Smooth muscle cell (in vitro differentiated cells): ENCODE results near the gene GTF2H1. TPM values are rescaled to one million over a fixed set of nuclear protein-coding genes. Genes with fewer than 3 reads are reported as not detected.
A peak's percentile ranks its signal among the peaks of the same experiment; 100 is the strongest.

ENCODE experiments used
- DNase-seq: peaks from one replicate; lab custom pipeline; 2025; ENCODE audit not compliant: unreplicated experiment; lab: John Stamatoyannopoulos, UW
- H2AFZ ChIP-seq: fragments of 200-600 bp; sonication (generic); 2 replicates; pipeline ENCODE4 v1.6.0; 2016; ENCODE audit warnings: antibody characterized with exemption, low read depth, mild to moderate bottlenecking
- H3F3A ChIP-seq: fragments of 200-600 bp; sonication (generic); 2 replicates; pipeline ENCODE4 v1.6.0; 2017; ENCODE audit warnings: antibody characterized with exemption, low read depth
- H3K27ac ChIP-seq: fragments of 200-600 bp; sonication (generic); 2 replicates; pipeline ENCODE4 v1.5.1; 2016; ENCODE audit warnings: low read depth, mild to moderate bottlenecking
- H3K27me3 ChIP-seq: fragments of 200-600 bp; sonication (generic); 2 replicates; pipeline ENCODE4 v1.6.1; 2016; ENCODE audit warnings: low read depth, mild to moderate bottlenecking
- H3K36me3 ChIP-seq: fragments of 200-600 bp; sonication (generic); 2 replicates; pipeline ENCODE4 v1.5.1; 2016; ENCODE audit warnings: low read depth
- H3K4me1 ChIP-seq: fragments of 200-600 bp; sonication (generic); 2 replicates; pipeline ENCODE4 v1.5.1; 2016; ENCODE audit warnings: low read depth
- H3K4me2 ChIP-seq: fragments of 200-600 bp; sonication (generic); 2 replicates; pipeline ENCODE4 v1.6.0; 2016; ENCODE audit warnings: mild to moderate bottlenecking
- H3K4me3 ChIP-seq: fragments of 200-600 bp; sonication (generic); 2 replicates; pipeline ENCODE4 v1.5.1; 2016; ENCODE audit warnings: mild to moderate bottlenecking
- H3K79me2 ChIP-seq: fragments of 200-600 bp; sonication (generic); 2 replicates; pipeline ENCODE4 v1.6.0; 2016; ENCODE audit warnings: low read depth, mild to moderate bottlenecking
- H3K9ac ChIP-seq: fragments of 200-600 bp; sonication (generic); 2 replicates; pipeline ENCODE4 v1.6.0; 2016; ENCODE audit warnings: low read depth
- H3K9me3 ChIP-seq: fragments of 200-600 bp; sonication (generic); replicated peaks from 2 replicates; pipeline ENCODE4 v1.5.1; 2016; ENCODE audit warnings: low read depth
- H4K20me1 ChIP-seq: fragments of 200-600 bp; sonication (generic); 2 replicates; pipeline ENCODE4 v1.6.0; 2016; ENCODE audit warnings: low read depth
- CTCF ChIP-seq: fragments of 200-600 bp; sonication (generic); IDR thresholded peaks from 2 replicates; pipeline ENCODE4 v1.5.1; 2017; ENCODE audit warnings: borderline replicate concordance, mild to moderate bottlenecking, antibody characterized with exemption; ENCODE audit not compliant: insufficient read depth, poor library complexity, severe bottlenecking
- WGBS: methylation state at CpG from one replicate; pipeline ENCODE4 v1.1.7; 2016; ENCODE audit warnings: low lambda C conversion rate; 5-methylcytosine and 5-hydroxymethylcytosine counted together
- polyA plus RNA-seq: library from polyadenylated mRNA; unstranded; fragments of >200 nt; fragmentation: Nextera tagmentation; extraction: Ambion mirVana; gene quantifications from 2 replicates; pipeline ENCODE4 v1.2.1, GENCODE V29; 2016
- total RNA-seq: library from RNA; depleted of rRNA; stranded (reverse); fragments of >200 nt; gene quantifications from 2 replicates; pipeline ENCODE4 v1.2.3, GENCODE V29; 2014

GTF2H1 gene
- total and polyA plus RNA-seq, 2 experiments from 2014 or later, result 22.0 to 47.2 TPM

- Histone ChIP-seq H3K4me1 (no peaks in the 10 kb centered on the region), H3K27me3 (no peaks in the 10 kb centered on the region), H3F3A (peaks cover 7% of the 10 kb centered on the region), H3K9me3 (no peaks in the 10 kb centered on the region), H4K20me1 (no peaks in the 10 kb centered on the region), H3K4me2 (no peak overlapping the region), H3K36me3 (peaks cover 14% of the 10 kb centered on the region), H3K9ac (no peak overlapping the region), H3K4me3 (no peak overlapping the region), H3K79me2 (no peaks in the 10 kb centered on the region), H3K27ac (peak overlapping the region; percentile 83), H2AFZ (no peak overlapping the region)
- 96% methylated on average over 3 of the region's 3 CpGs for WGBS
- no peak for TF ChIP-seq CTCF
- DNase-seq, result no peak
Measured at GRCh38 chr11:18367431-18367830, 45.1 kb downstream of the GTF2H1 start.

GRCh38 chr11:18368221-18368620 is 45.9 kb downstream of the GTF2H1 start:
- no peak for TF ChIP-seq CTCF
- Histone ChIP-seq H3K79me2 (no peaks in the 10 kb centered on the region), H3K9me3 (no peaks in the 10 kb centered on the region), H3K4me1 (no peaks in the 10 kb centered on the region), H3K36me3 (peaks cover 14% of the 10 kb centered on the region), H4K20me1 (no peaks in the 10 kb centered on the region), H3K27ac (peak overlapping the region; percentile 83), H2AFZ (no peak overlapping the region), H3K9ac (no peak overlapping the region), H3K27me3 (no peaks in the 10 kb centered on the region), H3K4me3 (no peak overlapping the region), H3F3A (peaks cover 7% of the 10 kb centered on the region), H3K4me2 (peak overlapping the region; percentile 36)
- WGBS, result 33% methylated on average over 2 of the region's 2 CpGs
- no peak for DNase-seq

GRCh38 chr11:18369398-18369797 is 47.0 kb downstream of the GTF2H1 start:
- peaks cover 7% of the 10 kb centered on the region for H3F3A ChIP-seq
- DNase-seq, result no peak
- H2AFZ ChIP-seq, result no peak overlapping the region
- no peak overlapping the region for H3K4me3 ChIP-seq
- H3K9ac ChIP-seq, result no peak overlapping the region
- no peaks in the 10 kb centered on the region for H3K4me1 ChIP-seq
- H4K20me1 ChIP-seq, result no peaks in the 10 kb centered on the region
- TF ChIP-seq CTCF, result no peak
- H3K27ac ChIP-seq, result peak overlapping the region; percentile 83
- H3K79me2 ChIP-seq, result no peaks in the 10 kb centered on the region
- WGBS, result 93% methylated on average over 2 of the region's 2 CpGs
- H3K36me3 ChIP-seq, result peaks cover 14% of the 10 kb centered on the region
- no peak overlapping the region for H3K4me2 ChIP-seq
- no peaks in the 10 kb centered on the region for H3K27me3 ChIP-seq
- H3K9me3 ChIP-seq, result no peaks in the 10 kb centered on the region

- 71% methylated on average over 2 of the region's 2 CpGs for WGBS
- Histone ChIP-seq H3K9me3 (no peaks in the 10 kb centered on the region), H3K4me2 (no peak overlapping the region), H3F3A (peaks cover 7% of the 10 kb centered on the region), H3K36me3 (peaks cover 10% of the 10 kb centered on the region), H4K20me1 (no peaks in the 10 kb centered on the region), H2AFZ (no peak overlapping the region), H3K4me1 (no peaks in the 10 kb centered on the region), H3K27me3 (no peaks in the 10 kb centered on the region), H3K9ac (no peak overlapping the region), H3K4me3 (no peak overlapping the region), H3K27ac (no peak overlapping the region), H3K79me2 (no peaks in the 10 kb centered on the region)
- no peak for DNase-seq
- no peak for TF ChIP-seq CTCF
Measured at GRCh38 chr11:18371279-18371678, 48.9 kb downstream of the GTF2H1 start.
